Prostate gland (tissue), 2 donors: ENCODE measurements around the gene BTBD7. TPM values are rescaled to one million over a fixed set of nuclear protein-coding genes. Genes with fewer than 3 reads are reported as not detected.
A peak's percentile ranks its signal among the peaks of the same experiment; 100 is the strongest.
"Not testable (repeated sequence)": the region's sequence is repeated elsewhere in the genome, so short reads cannot be mapped to it uniquely, and the experiment has no call there.

Source experiments
- DNase-seq: peaks from one replicate; pipeline ENCODE4 v3.0.0-alpha.2; 2019; ENCODE audit warnings: low spot score
- H3K27ac ChIP-seq, 2 donors: fragments of 200-600 bp; sonication (generic); 2 replicates each; pipeline ENCODE4 v1.5.1; 2017 to 2019
- H3K27me3 ChIP-seq: fragments of 200-600 bp; sonication (generic); replicated peaks from 2 replicates; pipeline ENCODE4 v1.5.1; 2019; ENCODE audit not compliant: insufficient read depth
- H3K36me3 ChIP-seq, 2 donors: fragments of 200-600 bp; sonication (generic); 1 replicate in 1 of 2; 2 replicates in 1 of 2; pipeline versions ENCODE4 v1.5.1 to v1.8.1; 2017 to 2019
- H3K4me1 ChIP-seq: fragments of 200-600 bp; sonication (generic); replicated peaks from 2 replicates; pipeline ENCODE4 v1.5.1; 2019
- H3K4me3 ChIP-seq, 2 donors: fragments of 200-600 bp; sonication (generic); 2 replicates each; pipeline ENCODE4 v1.5.1; 2017 to 2019
- H3K9me3 ChIP-seq: fragments of 200-600 bp; sonication (generic); 2 replicates; pipeline ENCODE4 v1.5.1; 2017
- POLR2A ChIP-seq: fragments of 450-650 bp; IDR thresholded peaks from one replicate; pipeline ENCODE4 v1.6.1; 2016; ENCODE audit warnings: antibody characterized with exemption, mild to moderate bottlenecking
- POLR2AphosphoS5 ChIP-seq: sonication (generic); formaldehyde crosslinking; IDR thresholded peaks from one replicate; pipeline ENCODE4 v1.6.1; 2017; ENCODE audit warnings: antibody characterized with exemption
- WGBS: methylation state at CpG from one replicate; pipeline ENCODE4 v1.1.5; 2018; 5-methylcytosine and 5-hydroxymethylcytosine counted together
- intact Hi-C: fragments of 100-400 bp; cut with DNase I; formaldehyde crosslinking; loops from one replicate; pipeline ENCODE4 v1.14.2; 2022
- total RNA-seq, 2 donors: library from RNA; depleted of rRNA; stranded (reverse); fragments of >200 nt; gene quantifications; one replicate each; pipeline ENCODE4 v1.1.0, GENCODE V29; 2016
- TF ChIP-seq, protein P1 (sequence below), 4 experiments: fragments of 200-600 bp in 2 of 4; fragments of 450-650 bp in 2 of 4; sonication (generic) in 2 of 4; IDR thresholded peaks; 1 replicate in 3 of 4; 2 replicates in 1 of 4; pipeline ENCODE4 v1.5.1; 2016 to 2019; ENCODE audit warnings: antibody characterized with exemption in 4 of 4, mild to moderate bottlenecking in 2 of 4, moderate library complexity in 2 of 4

BTBD7 gene
- total RNA-seq, 2 donors from 2014 or later: 23.8 to 25.8 TPM

DNA sequence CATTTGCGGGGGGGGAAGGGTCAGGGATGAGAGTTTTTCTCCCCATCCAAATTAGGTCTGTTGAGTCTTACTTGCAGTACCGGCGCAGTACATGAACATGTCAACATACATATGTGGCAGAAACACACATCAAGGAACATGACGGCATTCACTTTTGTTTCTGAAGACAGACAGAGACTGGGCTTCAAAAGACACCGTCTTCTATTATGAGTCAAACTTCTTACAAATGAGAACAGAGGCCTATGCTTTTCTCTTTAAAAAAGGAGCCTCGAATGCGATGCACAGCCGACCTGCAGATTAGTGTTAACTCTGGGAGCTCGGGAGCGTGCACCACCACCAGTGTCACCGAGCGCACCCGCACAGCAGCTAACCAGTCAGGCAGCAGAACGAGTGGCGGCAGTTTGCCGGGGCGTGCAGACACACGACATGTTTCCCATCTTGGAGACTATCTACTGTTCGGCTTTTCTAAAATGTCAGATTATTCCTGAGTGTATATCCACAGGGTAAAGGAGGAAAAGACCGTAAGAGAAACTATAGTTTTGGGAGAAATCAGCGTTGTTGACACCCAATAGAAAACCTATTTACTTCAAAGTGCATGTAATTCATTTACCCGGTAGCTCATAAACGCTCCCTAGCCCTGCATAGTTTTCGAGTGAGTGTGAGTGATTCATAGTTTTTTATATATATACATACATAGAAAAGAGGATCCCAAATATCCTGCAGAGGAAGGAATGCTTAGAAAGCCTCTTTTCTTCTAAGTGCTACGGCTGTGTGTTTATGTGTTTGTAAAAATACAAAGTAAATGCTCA lies 92.8 kb downstream of the BTBD7 start:
- no peaks in the 10 kb centered on the region for H3K9me3 ChIP-seq
- H3K27ac ChIP-seq: no peak overlapping the region
- WGBS: 81% methylated on average over 25 of the region's 25 CpGs
- TF ChIP-seq POLR2AphosphoS5 (no peak), POLR2A (no peak)
- TF ChIP-seq, protein P1, sequence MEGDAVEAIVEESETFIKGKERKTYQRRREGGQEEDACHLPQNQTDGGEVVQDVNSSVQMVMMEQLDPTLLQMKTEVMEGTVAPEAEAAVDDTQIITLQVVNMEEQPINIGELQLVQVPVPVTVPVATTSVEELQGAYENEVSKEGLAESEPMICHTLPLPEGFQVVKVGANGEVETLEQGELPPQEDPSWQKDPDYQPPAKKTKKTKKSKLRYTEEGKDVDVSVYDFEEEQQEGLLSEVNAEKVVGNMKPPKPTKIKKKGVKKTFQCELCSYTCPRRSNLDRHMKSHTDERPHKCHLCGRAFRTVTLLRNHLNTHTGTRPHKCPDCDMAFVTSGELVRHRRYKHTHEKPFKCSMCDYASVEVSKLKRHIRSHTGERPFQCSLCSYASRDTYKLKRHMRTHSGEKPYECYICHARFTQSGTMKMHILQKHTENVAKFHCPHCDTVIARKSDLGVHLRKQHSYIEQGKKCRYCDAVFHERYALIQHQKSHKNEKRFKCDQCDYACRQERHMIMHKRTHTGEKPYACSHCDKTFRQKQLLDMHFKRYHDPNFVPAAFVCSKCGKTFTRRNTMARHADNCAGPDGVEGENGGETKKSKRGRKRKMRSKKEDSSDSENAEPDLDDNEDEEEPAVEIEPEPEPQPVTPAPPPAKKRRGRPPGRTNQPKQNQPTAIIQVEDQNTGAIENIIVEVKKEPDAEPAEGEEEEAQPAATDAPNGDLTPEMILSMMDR (IDR thresholded peaks at IDR 0.05): no peak
- no peak overlapping the region for H3K4me3 ChIP-seq
- H3K36me3 ChIP-seq: peaks cover 0 to 7% of the 10 kb centered on the region in 2 donors
- H3K27me3 ChIP-seq: no peaks in the 10 kb centered on the region
- no peak for DNase-seq
- no peaks in the 10 kb centered on the region for H3K4me1 ChIP-seq
- intact Hi-C loops: no loop called here

DNA sequence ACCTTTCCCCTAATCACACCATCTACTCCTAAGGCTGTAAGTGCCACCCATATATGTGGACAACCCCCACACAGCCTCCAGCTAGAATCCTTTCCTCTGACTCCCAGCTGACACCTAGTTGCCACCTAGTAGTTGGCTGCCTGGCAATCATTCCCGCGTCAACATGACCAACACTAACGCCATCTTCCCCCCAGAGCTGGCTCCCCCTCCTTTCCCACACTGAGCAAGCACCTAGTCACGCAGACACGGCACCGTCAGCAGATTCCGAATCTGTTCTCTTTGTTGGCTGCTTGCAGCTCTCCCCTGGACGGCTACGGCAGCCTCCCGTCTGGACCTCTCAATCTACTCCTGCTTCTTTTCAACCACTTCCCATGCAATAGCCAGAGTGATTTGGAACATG lies 98.0 kb downstream of the BTBD7 start:
- Histone ChIP-seq H3K27me3 (no peaks in the 10 kb centered on the region), H3K36me3 (no peaks in the 10 kb centered on the region), H3K4me1 (no peaks in the 10 kb centered on the region), H3K9me3 (no peaks in the 10 kb centered on the region), H3K27ac (no peak overlapping the region), H3K4me3 (no peak overlapping the region)
- 41% methylated on average over 10 of the region's 10 CpGs for WGBS
- intact Hi-C loops: no loop called here
- TF ChIP-seq, protein P1 (IDR thresholded peaks at IDR 0.05): no peak
- TF ChIP-seq POLR2AphosphoS5: no peak
- TF ChIP-seq POLR2A: no peak
- DNase-seq: no peak

DNA sequence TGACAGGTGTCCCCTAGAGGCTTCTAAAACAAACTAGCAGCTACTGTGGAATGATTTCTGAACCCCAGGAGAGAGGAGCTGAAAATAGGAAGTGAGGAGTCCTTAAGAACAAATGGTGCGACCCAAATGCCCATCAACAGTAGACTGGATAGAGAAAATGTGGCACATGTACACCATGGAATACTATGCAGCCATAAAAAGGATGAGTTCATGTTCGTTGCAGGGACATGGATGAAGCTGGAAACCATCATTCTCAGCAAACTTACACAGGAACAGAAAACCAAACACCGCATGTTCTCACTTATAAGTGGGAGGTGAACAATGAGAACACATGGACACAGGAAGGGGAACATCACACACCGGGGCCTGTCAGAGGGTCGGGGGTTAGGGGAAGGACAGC lies 99.8 kb downstream of the BTBD7 start:
- H3K4me3 ChIP-seq, intact Hi-C loops, H3K4me1 ChIP-seq, H3K36me3 ChIP-seq, H3K27ac ChIP-seq, DNase-seq, H3K27me3 ChIP-seq, H3K9me3 ChIP-seq: not testable (repeated sequence)
- 94% methylated on average over 5 of the region's 5 CpGs for WGBS

DNA sequence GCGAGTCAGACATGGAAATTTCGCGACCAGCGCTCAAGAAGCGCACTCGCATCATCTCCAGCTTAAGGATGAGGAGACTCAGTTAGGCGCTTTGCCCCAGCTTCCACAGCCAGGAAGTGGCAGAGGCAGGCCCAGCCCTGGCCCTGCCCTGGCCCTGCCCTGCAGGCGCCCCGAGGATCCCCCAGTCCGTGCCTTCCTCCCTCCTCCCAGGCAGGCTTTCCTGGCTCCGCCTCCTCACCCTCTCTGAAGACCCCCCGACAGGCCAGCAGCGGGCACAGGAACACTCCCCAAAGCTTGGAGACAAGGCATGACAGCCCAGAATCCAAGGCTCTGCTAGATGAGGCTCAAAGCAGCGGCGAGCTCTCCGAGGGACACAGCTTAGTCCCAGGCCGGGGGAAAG lies 100.7 kb downstream of the BTBD7 start:
- no peak overlapping the region for H3K27ac ChIP-seq
- H3K27me3 ChIP-seq: no peaks in the 10 kb centered on the region
- H3K36me3 ChIP-seq: peaks cover 0 to 3% of the 10 kb centered on the region in 2 donors
- no peaks in the 10 kb centered on the region for H3K4me1 ChIP-seq
- intact Hi-C loops: no loop called here
- H3K4me3 ChIP-seq: no peak overlapping the region
- TF ChIP-seq, protein P1 (IDR thresholded peaks at IDR 0.05): no peak
- TF ChIP-seq POLR2AphosphoS5: no peak
- no peak for TF ChIP-seq POLR2A
- no peak for DNase-seq
- H3K9me3 ChIP-seq: no peaks in the 10 kb centered on the region
- 64% methylated on average over 17 of the region's 17 CpGs for WGBS

DNA sequence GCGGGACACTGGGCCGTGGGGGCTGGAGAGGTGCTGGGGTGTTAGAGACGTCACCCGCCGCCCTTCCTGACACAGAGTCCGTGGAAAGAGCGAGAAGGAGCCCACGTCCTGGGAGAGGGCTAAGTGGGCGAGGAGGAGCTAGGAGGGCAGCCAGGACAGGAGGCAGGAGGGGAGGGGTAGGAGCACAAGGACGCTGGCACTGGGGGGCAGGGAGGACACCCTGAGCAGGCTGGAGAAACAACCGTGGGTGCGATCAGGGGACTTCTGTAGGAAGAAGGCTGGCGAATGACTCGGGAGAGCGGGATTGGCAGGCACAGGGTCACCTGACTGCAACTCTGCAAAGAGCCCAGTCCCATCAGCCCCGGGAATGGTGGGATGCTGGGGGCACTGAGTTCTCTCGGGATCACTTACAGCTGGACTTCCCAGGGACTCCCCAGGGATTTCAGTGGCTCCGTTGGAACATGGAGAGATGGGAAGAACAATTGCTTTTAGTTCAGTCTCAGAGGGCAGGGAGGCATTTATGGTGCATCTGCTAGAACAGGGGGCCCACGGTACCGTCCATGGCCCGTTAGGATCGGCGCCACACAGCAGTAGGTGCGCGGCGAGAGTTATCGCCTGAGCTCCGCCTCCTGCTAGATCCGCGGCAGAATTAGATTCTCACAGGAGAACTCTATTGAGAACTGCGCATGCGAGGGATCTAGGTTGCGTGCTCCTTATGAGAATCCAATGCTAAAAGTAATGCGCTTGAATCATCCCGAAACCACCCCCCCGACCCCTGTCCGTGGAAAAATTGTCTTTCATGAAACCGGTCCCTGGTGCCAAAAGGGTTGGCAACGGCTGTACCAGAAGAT lies 101.5 kb downstream of the BTBD7 start:
- no peak overlapping the region for H3K27ac ChIP-seq
- DNase-seq: no peak
- TF ChIP-seq POLR2AphosphoS5: no peak
- no peak for TF ChIP-seq POLR2A
- TF ChIP-seq, protein P1 (IDR thresholded peaks at IDR 0.05): no peak
- 18% methylated on average over 39 of the region's 39 CpGs for WGBS
- intact Hi-C loops: no loop called here
- H3K9me3 ChIP-seq: no peaks in the 10 kb centered on the region
- H3K27me3 ChIP-seq: no peaks in the 10 kb centered on the region
- H3K36me3 ChIP-seq: peaks cover 0 to 7% of the 10 kb centered on the region in 2 donors
- peak overlapping the region; percentile 27 to 30 for H3K4me3 ChIP-seq
- H3K4me1 ChIP-seq: no peaks in the 10 kb centered on the region
